ENCODE data around the gene PNN.
"Not testable (repeated sequence)": the region's sequence is repeated elsewhere in the genome, so short reads cannot be mapped to it uniquely, and the experiment has no call there.

DNA sequence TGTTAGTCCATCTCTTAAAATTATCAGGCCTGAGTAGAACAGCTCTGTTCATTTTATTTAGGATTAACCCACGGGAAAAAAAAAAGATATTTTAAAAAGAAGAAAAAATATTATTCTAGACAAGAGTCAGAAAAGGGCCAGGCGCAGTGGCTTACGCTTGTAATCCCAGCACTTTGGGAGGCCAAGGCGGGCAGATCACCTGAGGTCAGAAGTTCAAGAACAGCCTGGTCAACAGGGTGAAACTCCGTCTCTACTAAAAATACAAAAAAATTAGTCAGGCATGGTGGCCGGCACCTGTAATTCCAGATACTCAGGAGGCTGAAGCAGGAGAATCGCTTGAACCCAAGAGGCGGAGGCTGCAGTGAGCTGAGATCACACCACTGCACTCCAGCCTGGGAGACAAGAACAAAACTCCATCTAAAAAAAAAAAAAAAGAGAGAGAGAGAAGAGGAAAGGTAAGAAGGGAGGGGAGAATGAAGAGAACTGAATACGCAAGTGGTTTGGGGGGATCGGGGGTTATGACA lies 7.2 kb upstream of the PNN start:
- TF ChIP-seq, protein P1, sequence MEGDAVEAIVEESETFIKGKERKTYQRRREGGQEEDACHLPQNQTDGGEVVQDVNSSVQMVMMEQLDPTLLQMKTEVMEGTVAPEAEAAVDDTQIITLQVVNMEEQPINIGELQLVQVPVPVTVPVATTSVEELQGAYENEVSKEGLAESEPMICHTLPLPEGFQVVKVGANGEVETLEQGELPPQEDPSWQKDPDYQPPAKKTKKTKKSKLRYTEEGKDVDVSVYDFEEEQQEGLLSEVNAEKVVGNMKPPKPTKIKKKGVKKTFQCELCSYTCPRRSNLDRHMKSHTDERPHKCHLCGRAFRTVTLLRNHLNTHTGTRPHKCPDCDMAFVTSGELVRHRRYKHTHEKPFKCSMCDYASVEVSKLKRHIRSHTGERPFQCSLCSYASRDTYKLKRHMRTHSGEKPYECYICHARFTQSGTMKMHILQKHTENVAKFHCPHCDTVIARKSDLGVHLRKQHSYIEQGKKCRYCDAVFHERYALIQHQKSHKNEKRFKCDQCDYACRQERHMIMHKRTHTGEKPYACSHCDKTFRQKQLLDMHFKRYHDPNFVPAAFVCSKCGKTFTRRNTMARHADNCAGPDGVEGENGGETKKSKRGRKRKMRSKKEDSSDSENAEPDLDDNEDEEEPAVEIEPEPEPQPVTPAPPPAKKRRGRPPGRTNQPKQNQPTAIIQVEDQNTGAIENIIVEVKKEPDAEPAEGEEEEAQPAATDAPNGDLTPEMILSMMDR (conservative IDR thresholded peaks at IDR 0.05; ENCODE audit: low read length) = not testable (repeated sequence)
- not testable (repeated sequence) for TF ChIP-seq EZH2phosphoT487 (IDR thresholded peaks at IDR 0.05; ENCODE audit: borderline replicate concordance)
